Astrocyte (in vitro differentiated cells and primary cell): ENCODE data around the gene GNAQ.

ENCODE experiments used
- EZH2 ChIP-seq: IDR thresholded peaks from 2 replicates; pipeline ENCODE4 v1.6.1; 2012; ENCODE audit warnings: mild to moderate bottlenecking, low read length, inconsistent platforms; ENCODE audit not compliant: insufficient read depth
- TF ChIP-seq, protein P1 (sequence below): IDR thresholded peaks from 2 replicates; pipeline ENCODE4 v1.5.1; 2011; ENCODE audit warnings: low read depth, mild to moderate bottlenecking, inconsistent platforms, low read length, moderate library complexity; ENCODE audit not compliant: insufficient read depth

DNA sequence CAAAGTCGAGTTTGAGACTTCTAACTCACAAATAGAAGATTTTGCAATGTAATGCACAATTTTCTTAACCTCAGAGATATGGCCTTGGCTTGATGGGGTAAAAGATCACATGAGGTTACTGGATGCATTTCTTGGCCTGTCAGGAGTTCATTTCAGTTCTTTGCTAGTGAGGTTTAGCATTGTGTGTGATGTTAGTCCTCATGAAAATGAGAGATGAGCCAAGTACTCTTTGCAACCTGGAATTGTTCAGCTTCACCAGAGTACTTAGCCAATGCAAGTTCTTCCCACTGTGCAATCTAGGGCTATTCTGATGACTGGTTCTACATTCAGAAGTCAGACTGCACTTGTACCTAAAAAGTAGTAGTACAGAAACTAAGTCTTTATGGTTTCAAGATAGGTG is 24.9 kb downstream of the GNAQ start:
- TF ChIP-seq, protein P1, sequence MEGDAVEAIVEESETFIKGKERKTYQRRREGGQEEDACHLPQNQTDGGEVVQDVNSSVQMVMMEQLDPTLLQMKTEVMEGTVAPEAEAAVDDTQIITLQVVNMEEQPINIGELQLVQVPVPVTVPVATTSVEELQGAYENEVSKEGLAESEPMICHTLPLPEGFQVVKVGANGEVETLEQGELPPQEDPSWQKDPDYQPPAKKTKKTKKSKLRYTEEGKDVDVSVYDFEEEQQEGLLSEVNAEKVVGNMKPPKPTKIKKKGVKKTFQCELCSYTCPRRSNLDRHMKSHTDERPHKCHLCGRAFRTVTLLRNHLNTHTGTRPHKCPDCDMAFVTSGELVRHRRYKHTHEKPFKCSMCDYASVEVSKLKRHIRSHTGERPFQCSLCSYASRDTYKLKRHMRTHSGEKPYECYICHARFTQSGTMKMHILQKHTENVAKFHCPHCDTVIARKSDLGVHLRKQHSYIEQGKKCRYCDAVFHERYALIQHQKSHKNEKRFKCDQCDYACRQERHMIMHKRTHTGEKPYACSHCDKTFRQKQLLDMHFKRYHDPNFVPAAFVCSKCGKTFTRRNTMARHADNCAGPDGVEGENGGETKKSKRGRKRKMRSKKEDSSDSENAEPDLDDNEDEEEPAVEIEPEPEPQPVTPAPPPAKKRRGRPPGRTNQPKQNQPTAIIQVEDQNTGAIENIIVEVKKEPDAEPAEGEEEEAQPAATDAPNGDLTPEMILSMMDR: no peak
- TF ChIP-seq EZH2: no peak
